ENCODE results near the gene PRKAG2.

The PRKAG2 gene

GRCh38 chr7:151559557-151560183 is 317.2 kb downstream of the PRKAG2 start:
- Histone ChIP-seq H3K27me3 (ENCODE audit: control insufficient read depth in 1 of 2, insufficient read depth in 2 of 2, low read length in 2 of 2) (no peaks in the 10 kb centered on the region), H3K4me1 (ENCODE audit: control insufficient read depth in 1 of 2, insufficient read depth in 2 of 2, low read length in 2 of 2) (no peaks in the 10 kb centered on the region), H3K9ac (ENCODE audit: low read depth in 1 of 2, low read length in 2 of 2) (no peak overlapping the region), H3K4me3 (ENCODE audit: low read depth in 1 of 2, low read length in 2 of 2) (no peak overlapping the region), H3K27ac (ENCODE audit: low read depth, low read length) (no peak overlapping the region), H3K36me3 (ENCODE audit: control insufficient read depth in 1 of 2, insufficient read depth in 2 of 2, low read length in 2 of 2) (peaks cover 36 to 72% of the 10 kb centered on the region in 2 donors), H3K9me3 (ENCODE audit: control insufficient read depth in 1 of 2, low read length in 2 of 2) (no peaks in the 10 kb centered on the region)

- H3K36me3 ChIP-seq (ENCODE audit: control insufficient read depth in 1 of 2, insufficient read depth in 2 of 2, low read length in 2 of 2), result peaks cover 27 to 61% of the 10 kb centered on the region in 2 donors
- no peaks in the 10 kb centered on the region for H3K4me1 ChIP-seq (ENCODE audit: control insufficient read depth in 1 of 2, insufficient read depth in 2 of 2, low read length in 2 of 2)
- H3K27ac ChIP-seq (ENCODE audit: low read depth, low read length), result no peak overlapping the region
- no peak overlapping the region for H3K4me3 ChIP-seq (ENCODE audit: low read depth in 1 of 2, low read length in 2 of 2)
- H3K9me3 ChIP-seq (ENCODE audit: control insufficient read depth in 1 of 2, low read length in 2 of 2), result no peaks in the 10 kb centered on the region
- H3K27me3 ChIP-seq (ENCODE audit: control insufficient read depth in 1 of 2, insufficient read depth in 2 of 2, low read length in 2 of 2), result no peaks in the 10 kb centered on the region
- H3K9ac ChIP-seq (ENCODE audit: low read depth in 1 of 2, low read length in 2 of 2), result no peak overlapping the region
Measured at GRCh38 chr7:151558575-151558974, 318.3 kb downstream of the PRKAG2 start.

GRCh38 chr7:151556592-151556991 is 320.3 kb downstream of the PRKAG2 start:
- Histone ChIP-seq H3K36me3 (ENCODE audit: control insufficient read depth in 1 of 2, insufficient read depth in 2 of 2, low read length in 2 of 2) (peaks cover 25 to 55% of the 10 kb centered on the region in 2 donors), H3K9ac (ENCODE audit: low read depth in 1 of 2, low read length in 2 of 2) (no peak overlapping the region), H3K9me3 (ENCODE audit: control insufficient read depth in 1 of 2, low read length in 2 of 2) (no peaks in the 10 kb centered on the region), H3K27ac (ENCODE audit: low read depth, low read length) (no peak overlapping the region), H3K4me3 (ENCODE audit: low read depth in 1 of 2, low read length in 2 of 2) (no peak overlapping the region), H3K4me1 (ENCODE audit: control insufficient read depth in 1 of 2, insufficient read depth in 2 of 2, low read length in 2 of 2) (no peaks in the 10 kb centered on the region), H3K27me3 (ENCODE audit: control insufficient read depth in 1 of 2, insufficient read depth in 2 of 2, low read length in 2 of 2) (no peaks in the 10 kb centered on the region)

GRCh38 chr7:151553356-151553755 is 323.6 kb downstream of the PRKAG2 start:
- no peak overlapping the region for H3K27ac ChIP-seq (ENCODE audit: low read depth, low read length)
- H3K9ac ChIP-seq (ENCODE audit: low read depth in 1 of 2, low read length in 2 of 2), result no peak overlapping the region
- H3K4me1 ChIP-seq (ENCODE audit: control insufficient read depth in 1 of 2, insufficient read depth in 2 of 2, low read length in 2 of 2), result peaks cover 0 to 5% of the 10 kb centered on the region in 2 donors
- H3K9me3 ChIP-seq (ENCODE audit: control insufficient read depth in 1 of 2, low read length in 2 of 2), result no peaks in the 10 kb centered on the region
- no peak overlapping the region for H3K4me3 ChIP-seq (ENCODE audit: low read depth in 1 of 2, low read length in 2 of 2)
- no peaks in the 10 kb centered on the region for H3K27me3 ChIP-seq (ENCODE audit: control insufficient read depth in 1 of 2, insufficient read depth in 2 of 2, low read length in 2 of 2)
- H3K36me3 ChIP-seq (ENCODE audit: control insufficient read depth in 1 of 2, insufficient read depth in 2 of 2, low read length in 2 of 2), result peaks cover 4 to 25% of the 10 kb centered on the region in 2 donors

- Histone ChIP-seq H3K36me3 (ENCODE audit: control insufficient read depth in 1 of 2, insufficient read depth in 2 of 2, low read length in 2 of 2) (peaks cover 0 to 18% of the 10 kb centered on the region in 2 donors), H3K27ac (ENCODE audit: low read depth, low read length) (no peak overlapping the region), H3K4me3 (ENCODE audit: low read depth in 1 of 2, low read length in 2 of 2) (no peak overlapping the region), H3K9me3 (ENCODE audit: control insufficient read depth in 1 of 2, low read length in 2 of 2) (no peaks in the 10 kb centered on the region), H3K9ac (ENCODE audit: low read depth in 1 of 2, low read length in 2 of 2) (no peak overlapping the region), H3K4me1 (ENCODE audit: control insufficient read depth in 1 of 2, insufficient read depth in 2 of 2, low read length in 2 of 2) (peaks cover 0 to 5% of the 10 kb centered on the region in 2 donors), H3K27me3 (ENCODE audit: control insufficient read depth in 1 of 2, insufficient read depth in 2 of 2, low read length in 2 of 2) (peaks cover 0 to 6% of the 10 kb centered on the region in 2 donors)
Measured at GRCh38 chr7:151552352-151553028, 324.4 kb downstream of the PRKAG2 start.

GRCh38 chr7:151551820-151552219 is 325.1 kb downstream of the PRKAG2 start:
- no peak overlapping the region for H3K4me3 ChIP-seq (ENCODE audit: low read depth in 1 of 2, low read length in 2 of 2)
- H3K4me1 ChIP-seq (ENCODE audit: control insufficient read depth in 1 of 2, insufficient read depth in 2 of 2, low read length in 2 of 2), result peaks cover 0 to 5% of the 10 kb centered on the region in 2 donors
- H3K9me3 ChIP-seq (ENCODE audit: control insufficient read depth in 1 of 2, low read length in 2 of 2), result no peaks in the 10 kb centered on the region
- peaks cover 0 to 6% of the 10 kb centered on the region in 2 donors for H3K27me3 ChIP-seq (ENCODE audit: control insufficient read depth in 1 of 2, insufficient read depth in 2 of 2, low read length in 2 of 2)
- no peak overlapping the region for H3K27ac ChIP-seq (ENCODE audit: low read depth, low read length)
- no peak overlapping the region for H3K9ac ChIP-seq (ENCODE audit: low read depth in 1 of 2, low read length in 2 of 2)
- peaks cover 0 to 15% of the 10 kb centered on the region in 2 donors for H3K36me3 ChIP-seq (ENCODE audit: control insufficient read depth in 1 of 2, insufficient read depth in 2 of 2, low read length in 2 of 2)

- Histone ChIP-seq H3K27ac (ENCODE audit: low read depth, low read length) (no peak overlapping the region), H3K4me1 (ENCODE audit: control insufficient read depth in 1 of 2, insufficient read depth in 2 of 2, low read length in 2 of 2) (peaks cover 0 to 5% of the 10 kb centered on the region in 2 donors), H3K9me3 (ENCODE audit: control insufficient read depth in 1 of 2, low read length in 2 of 2) (no peaks in the 10 kb centered on the region), H3K36me3 (ENCODE audit: control insufficient read depth in 1 of 2, insufficient read depth in 2 of 2, low read length in 2 of 2) (peaks cover 0 to 7% of the 10 kb centered on the region in 2 donors), H3K9ac (ENCODE audit: low read depth in 1 of 2, low read length in 2 of 2) (no peak overlapping the region), H3K27me3 (ENCODE audit: control insufficient read depth in 1 of 2, insufficient read depth in 2 of 2, low read length in 2 of 2) (peaks cover 0 to 6% of the 10 kb centered on the region in 2 donors), H3K4me3 (ENCODE audit: low read depth in 1 of 2, low read length in 2 of 2) (no peak overlapping the region)
Measured at GRCh38 chr7:151550656-151551286, 326.1 kb downstream of the PRKAG2 start.

- Histone ChIP-seq H3K9me3 (ENCODE audit: control insufficient read depth in 1 of 2, low read length in 2 of 2) (no peaks in the 10 kb centered on the region), H3K36me3 (ENCODE audit: control insufficient read depth in 1 of 2, insufficient read depth in 2 of 2, low read length in 2 of 2) (no peaks in the 10 kb centered on the region), H3K4me3 (ENCODE audit: low read depth in 1 of 2, low read length in 2 of 2) (no peak overlapping the region), H3K27ac (ENCODE audit: low read depth, low read length) (no peak overlapping the region), H3K27me3 (ENCODE audit: control insufficient read depth in 1 of 2, insufficient read depth in 2 of 2, low read length in 2 of 2) (peaks cover 0 to 6% of the 10 kb centered on the region in 2 donors), H3K4me1 (ENCODE audit: control insufficient read depth in 1 of 2, insufficient read depth in 2 of 2, low read length in 2 of 2) (peaks cover 0 to 5% of the 10 kb centered on the region in 2 donors), H3K9ac (ENCODE audit: low read depth in 1 of 2, low read length in 2 of 2) (no peak overlapping the region)
Measured at GRCh38 chr7:151549644-151550043, 327.3 kb downstream of the PRKAG2 start.

GRCh38 chr7:151549083-151549482 is 327.8 kb downstream of the PRKAG2 start:
- Histone ChIP-seq H3K4me3 (ENCODE audit: low read depth in 1 of 2, low read length in 2 of 2) (no peak overlapping the region), H3K9me3 (ENCODE audit: control insufficient read depth in 1 of 2, low read length in 2 of 2) (no peaks in the 10 kb centered on the region), H3K27me3 (ENCODE audit: control insufficient read depth in 1 of 2, insufficient read depth in 2 of 2, low read length in 2 of 2) (peaks cover 0 to 6% of the 10 kb centered on the region in 2 donors), H3K4me1 (ENCODE audit: control insufficient read depth in 1 of 2, insufficient read depth in 2 of 2, low read length in 2 of 2) (peaks cover 0 to 5% of the 10 kb centered on the region in 2 donors), H3K27ac (ENCODE audit: low read depth, low read length) (no peak overlapping the region), H3K9ac (ENCODE audit: low read depth in 1 of 2, low read length in 2 of 2) (no peak overlapping the region), H3K36me3 (ENCODE audit: control insufficient read depth in 1 of 2, insufficient read depth in 2 of 2, low read length in 2 of 2) (no peaks in the 10 kb centered on the region)

- Histone ChIP-seq H3K9me3 (ENCODE audit: control insufficient read depth in 1 of 2, low read length in 2 of 2) (no peaks in the 10 kb centered on the region), H3K4me3 (ENCODE audit: low read depth in 1 of 2, low read length in 2 of 2) (no peak overlapping the region), H3K36me3 (ENCODE audit: control insufficient read depth in 1 of 2, insufficient read depth in 2 of 2, low read length in 2 of 2) (no peaks in the 10 kb centered on the region), H3K27me3 (ENCODE audit: control insufficient read depth in 1 of 2, insufficient read depth in 2 of 2, low read length in 2 of 2) (peaks cover 0 to 6% of the 10 kb centered on the region in 2 donors), H3K9ac (ENCODE audit: low read depth in 1 of 2, low read length in 2 of 2) (no peak overlapping the region), H3K4me1 (ENCODE audit: control insufficient read depth in 1 of 2, insufficient read depth in 2 of 2, low read length in 2 of 2) (no peaks in the 10 kb centered on the region), H3K27ac (ENCODE audit: low read depth, low read length) (no peak overlapping the region)
Measured at GRCh38 chr7:151544183-151544582, 332.7 kb downstream of the PRKAG2 start.

All from duodenal mucosa (tissue), 2 donors.